Measurements from ENCODE around the gene MAMLD1.
A peak's percentile ranks its signal among the peaks of the same experiment; 100 is the strongest.

The MAMLD1 gene

GRCh38 chrX:150459196-150459595 is 96.1 kb downstream of the MAMLD1 start:
- DNase-seq (ENCODE audit: low read depth in 2 of 2) = no peak

GRCh38 chrX:150460063-150460462 is 96.9 kb downstream of the MAMLD1 start:
- DNase-seq (ENCODE audit: low read depth in 2 of 2) = no peak

- no peak for DNase-seq (ENCODE audit: low read depth in 2 of 2)
Observed at GRCh38 chrX:150460781-150461180, 97.7 kb downstream of the MAMLD1 start.

DNA sequence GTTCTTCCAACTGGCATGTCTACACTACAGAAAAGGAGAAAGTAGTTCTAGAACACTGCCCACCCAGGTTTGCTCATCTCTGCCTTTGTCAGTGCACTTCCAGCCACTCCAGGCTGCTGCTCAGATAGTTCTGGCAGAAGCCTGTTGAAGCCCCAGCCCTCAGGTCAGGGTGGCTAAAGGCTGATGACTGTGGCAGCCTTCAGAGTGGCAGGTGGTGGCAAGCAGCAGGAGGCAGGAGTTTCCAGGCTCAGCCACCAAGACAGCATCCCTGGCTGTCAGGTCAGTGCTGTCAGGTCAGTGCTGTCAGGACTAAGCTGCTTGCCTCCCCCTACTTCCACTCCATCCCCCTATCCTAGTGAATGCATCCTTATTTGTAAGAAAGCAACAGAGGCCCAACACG is 100.4 kb downstream of the MAMLD1 start:
- DNase-seq (ENCODE audit: low read depth in 2 of 2) = no peak

GRCh38 chrX:150464001-150464400 is 100.9 kb downstream of the MAMLD1 start:
- DNase-seq (ENCODE audit: low read depth in 2 of 2) = no peak

DNA sequence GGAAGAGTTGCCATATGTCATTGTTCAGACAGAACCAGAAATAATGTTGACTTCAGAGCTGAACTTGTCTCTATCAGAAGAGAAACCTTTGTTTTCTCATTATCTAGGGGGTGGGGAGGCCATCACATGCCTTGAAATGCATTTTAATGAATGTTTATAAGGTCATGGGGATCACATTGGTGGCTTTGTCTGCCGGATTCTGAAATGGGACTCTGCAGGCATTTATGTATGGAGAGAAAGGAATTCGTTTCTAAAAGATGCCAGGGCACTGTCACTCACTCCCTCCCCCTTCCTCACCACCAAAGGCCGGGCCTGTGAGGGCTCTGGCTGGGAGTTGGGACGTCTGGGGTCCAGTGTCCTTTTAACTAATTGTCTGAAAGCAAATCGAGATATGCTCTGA is 102.2 kb downstream of the MAMLD1 start:
- DNase-seq (ENCODE audit: low read depth in 2 of 2) = no peak

GRCh38 chrX:150465881-150466775 is 103.0 kb downstream of the MAMLD1 start:
- DNase-seq (ENCODE audit: low read depth in 2 of 2) = no peak

DNA sequence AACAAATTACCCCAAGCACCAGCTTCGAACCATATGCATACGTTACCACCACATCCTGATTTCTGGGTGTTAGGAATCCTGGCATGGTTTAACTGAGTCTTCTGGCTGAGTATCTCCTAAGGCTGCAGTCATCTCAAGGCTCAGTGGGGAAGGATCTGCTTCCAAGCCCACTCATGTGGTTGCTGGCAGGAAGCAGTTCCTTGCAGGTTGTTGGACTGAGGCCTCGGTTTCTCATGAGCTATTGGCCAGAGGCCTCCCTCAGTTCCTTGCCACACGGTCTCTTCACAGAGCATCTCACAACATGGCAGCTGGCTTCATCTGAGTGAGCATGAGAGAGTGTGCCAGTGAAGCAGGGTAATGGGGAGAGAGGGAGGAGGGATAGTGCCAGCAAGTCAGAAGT is 109.2 kb downstream of the MAMLD1 start:
- DNase-seq (ENCODE audit: low read depth in 2 of 2) = no peak

DNA sequence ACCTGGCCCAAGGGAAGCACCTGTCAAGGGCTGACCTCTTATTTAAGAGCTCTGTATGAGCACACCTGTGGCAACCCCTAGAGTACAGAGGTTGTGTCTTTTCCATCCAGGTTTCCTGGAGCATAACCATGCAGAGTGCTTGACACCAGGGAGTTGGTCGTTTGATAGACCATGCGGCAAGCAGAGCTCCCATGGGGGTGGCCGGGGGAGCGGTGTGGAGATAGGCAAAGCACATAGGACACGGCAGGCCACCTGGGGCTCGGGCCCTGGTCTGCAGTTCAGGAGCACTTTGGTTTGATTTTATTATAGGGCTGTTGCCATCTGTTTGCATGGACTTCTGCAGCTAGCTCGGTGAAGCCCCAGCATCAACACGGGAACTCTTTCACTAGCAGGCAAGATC is 110.3 kb downstream of the MAMLD1 start:
- no peak for DNase-seq (ENCODE audit: low read depth in 2 of 2)

DNA sequence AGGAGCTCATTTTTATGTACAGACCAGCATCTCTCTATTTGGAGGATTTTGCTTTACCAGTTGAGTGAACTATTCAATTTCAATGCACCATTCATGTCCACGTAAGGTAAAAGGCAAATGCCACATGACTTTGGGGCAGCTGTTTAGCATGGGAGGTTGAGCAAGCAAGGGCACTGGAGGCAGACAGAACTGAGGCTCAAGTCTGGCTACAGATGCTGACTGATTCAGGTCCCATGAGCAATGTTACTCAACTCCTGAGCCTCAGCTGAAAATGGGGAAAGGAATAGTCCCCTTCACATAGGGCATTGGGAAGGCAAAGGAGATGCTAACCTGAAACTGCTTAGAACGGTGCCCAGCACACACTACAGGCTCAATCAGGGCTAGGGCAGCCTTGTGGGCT is 112.3 kb downstream of the MAMLD1 start:
- no peak for DNase-seq (ENCODE audit: low read depth in 2 of 2)

DNA sequence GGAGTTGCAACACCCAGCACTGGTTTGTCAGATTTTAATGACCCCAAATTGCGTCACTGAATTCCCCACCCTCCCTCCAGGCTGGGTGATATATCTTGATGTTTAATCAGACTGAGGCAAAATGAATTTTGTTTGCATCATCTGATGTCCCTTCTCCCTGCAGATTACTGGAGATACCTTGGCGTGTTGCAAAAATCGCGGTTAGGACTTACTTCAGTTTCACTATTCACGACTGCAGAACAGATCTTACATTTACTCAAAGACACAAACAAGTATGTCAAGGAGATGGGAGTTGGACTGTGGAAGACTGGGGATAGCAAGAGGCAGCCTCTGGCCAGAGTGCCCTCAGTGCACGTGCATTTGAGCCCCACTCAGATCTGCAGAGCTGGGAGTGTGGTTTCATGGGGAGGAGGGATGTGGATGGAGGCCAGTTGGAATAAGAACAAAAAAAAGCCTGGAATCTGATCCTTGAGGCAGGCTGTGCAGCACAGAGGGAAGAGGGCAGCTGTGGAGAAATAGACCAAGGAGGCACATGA is 113.1 kb downstream of the MAMLD1 start:
- DNase-seq (ENCODE audit: low read depth in 2 of 2) = no peak

DNA sequence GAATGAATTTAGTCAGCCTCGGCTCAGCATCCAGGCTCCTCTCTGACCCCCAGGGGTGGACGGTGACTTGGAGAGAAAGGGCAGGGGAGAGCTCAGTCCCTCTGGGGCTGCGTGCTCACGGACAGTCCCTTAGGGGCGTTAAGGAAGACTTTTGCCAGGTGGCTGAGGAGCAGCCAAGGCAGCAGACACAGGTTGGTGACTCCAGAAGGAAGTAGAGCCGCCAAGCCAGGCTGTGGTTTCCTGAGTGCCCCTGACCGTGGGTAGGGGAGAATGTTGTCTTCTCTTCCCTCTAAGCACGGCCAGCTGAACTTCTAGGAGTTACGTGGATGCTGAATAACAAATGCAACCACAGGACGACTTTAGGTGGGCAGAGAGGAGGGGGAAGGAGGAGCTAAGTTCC is 114.3 kb downstream of the MAMLD1 start:
- DNase-seq (ENCODE audit: low read depth in 2 of 2) = no peak

- DNase-seq (ENCODE audit: low read depth in 2 of 2) = no peak
Observed at GRCh38 chrX:150478496-150479492, 115.7 kb downstream of the MAMLD1 start.

DNA sequence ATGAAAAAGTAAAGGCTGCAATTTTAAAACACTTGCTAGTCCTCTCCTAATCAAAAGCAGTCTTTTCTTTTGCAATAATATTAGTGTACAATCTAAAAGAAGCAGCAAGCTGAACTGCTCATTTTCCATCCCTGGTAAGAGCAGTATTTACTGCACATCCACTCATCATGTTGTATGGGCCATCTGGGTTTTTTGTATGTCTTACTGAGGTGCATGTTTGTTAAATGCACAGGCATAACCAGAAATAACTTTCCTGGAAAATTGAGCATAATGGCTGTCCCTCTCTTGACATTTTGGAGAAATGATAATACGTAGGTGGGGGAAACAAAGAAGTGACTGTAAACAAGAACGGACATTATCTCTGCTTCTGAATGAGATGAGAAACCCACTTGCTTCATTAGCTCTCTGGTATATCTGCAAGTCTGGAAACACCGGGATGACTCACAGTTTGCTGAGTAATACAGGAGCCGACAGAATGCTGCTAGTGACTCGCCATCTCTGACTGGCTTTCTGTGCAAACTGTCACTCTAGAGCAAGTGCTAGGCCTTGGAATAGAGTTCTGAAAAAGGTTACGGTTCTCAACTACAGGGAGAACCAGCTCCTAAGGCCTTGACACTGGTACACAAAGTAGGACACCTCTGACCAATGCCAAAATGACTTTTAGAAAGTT is 119.6 kb downstream of the MAMLD1 start:
- DNase-seq (ENCODE audit: low read depth in 2 of 2) = peak; percentile 31 to 44

DNA sequence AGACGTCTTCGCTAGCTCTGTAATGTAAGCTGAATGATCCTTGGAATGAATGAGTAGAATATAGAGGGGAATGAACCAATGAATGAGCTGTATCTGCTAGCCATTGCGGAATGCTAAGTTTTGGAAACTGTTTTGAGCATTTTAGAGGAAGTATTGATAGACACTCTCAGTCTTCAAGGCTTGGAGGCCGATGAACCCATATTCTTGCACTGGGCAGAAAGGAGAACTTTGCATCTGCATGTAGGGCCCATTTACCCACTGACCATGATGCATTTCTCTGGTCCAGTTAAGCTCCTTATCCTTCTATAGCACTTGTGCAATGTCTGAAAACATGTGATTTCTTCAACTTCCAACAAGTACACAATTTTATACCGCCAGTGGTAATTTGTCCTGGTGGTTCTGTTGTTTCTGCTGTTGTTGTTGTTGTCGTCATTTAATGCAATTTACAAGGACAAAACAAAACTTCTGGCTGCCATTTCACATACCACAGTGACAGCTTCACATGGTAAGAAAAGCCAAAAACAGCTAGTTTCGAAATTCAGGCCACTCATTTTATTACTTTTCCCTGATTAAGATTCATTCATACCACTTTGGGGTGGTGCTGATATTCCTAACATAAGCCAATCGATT is 120.4 kb downstream of the MAMLD1 start:
- no peak for DNase-seq (ENCODE audit: low read depth in 2 of 2)

DNA sequence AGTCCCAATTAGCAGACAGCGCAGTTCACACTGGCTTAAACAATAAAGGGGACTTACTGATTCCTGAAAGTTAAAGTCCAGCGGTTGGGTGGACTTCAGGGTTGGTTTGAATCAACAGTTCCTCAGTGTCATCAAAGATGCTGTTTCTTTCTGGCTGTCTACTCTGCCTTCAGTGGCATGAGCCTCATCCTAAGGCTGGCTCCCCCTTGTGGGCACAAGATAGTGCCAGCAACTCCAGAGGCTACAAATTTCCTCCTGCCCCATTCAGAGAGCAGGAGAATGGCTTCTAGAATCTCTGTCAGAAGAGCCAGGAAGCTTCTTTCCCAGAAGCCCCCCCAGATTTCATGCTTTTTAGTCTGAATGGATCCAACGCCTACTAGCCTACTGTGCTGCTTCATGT is 122.9 kb downstream of the MAMLD1 start:
- DNase-seq (ENCODE audit: low read depth in 2 of 2) = peak; percentile 19 to 36

- DNase-seq (ENCODE audit: low read depth in 2 of 2) = no peak
Observed at GRCh38 chrX:150487369-150488094, 124.4 kb downstream of the MAMLD1 start.

DNA sequence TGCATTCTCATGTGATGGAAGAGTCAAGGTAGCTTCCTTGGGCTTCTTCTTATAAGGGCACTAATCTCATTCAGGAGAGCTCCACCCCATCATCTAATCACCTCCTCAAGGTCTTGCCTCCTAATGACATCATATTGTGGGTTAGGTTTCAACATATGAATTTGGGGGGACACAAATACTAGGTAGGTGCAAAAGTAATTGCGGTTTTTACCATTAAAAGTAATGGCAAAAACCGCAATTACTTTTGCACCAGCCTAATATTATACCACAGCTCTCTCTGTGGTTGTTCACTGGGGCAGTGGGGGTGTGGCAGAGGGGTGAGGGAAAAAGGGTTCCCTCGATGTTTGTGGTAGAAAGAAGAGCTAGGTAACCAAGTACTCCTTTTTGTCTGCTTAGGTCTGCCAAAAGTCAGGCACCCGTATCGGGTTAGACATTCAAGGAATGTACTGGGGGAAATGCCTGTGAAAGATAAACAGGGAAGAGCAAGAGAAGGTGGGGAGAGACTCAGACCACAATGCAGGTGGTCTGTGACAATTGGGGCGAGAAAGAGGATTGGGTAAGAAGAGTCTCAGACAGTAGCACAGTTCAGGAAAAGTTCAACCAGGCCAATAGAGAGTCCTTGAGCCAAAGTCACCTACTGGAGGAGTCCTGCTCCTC is 126.4 kb downstream of the MAMLD1 start:
- no peak for DNase-seq (ENCODE audit: low read depth in 2 of 2)

DNA sequence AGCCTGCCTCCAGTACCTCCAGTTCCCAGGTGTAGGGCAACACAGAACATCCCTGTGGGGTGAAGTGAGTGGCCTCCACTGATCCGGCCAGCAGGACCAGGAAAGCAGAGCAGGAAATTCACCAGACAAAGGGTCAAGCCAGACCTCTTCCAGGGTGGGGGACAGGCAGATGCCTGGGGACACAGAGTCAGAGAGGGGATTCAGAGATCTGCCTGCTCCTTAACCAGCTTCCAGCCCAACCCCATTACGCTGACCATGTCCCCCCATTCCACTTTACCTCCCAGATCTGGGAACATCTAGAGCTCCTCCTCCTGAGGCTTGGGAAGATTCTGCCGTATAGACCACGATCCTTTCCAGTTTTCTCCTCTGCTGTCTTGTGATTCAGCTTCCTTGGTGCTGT is 132.4 kb downstream of the MAMLD1 start:
- DNase-seq (ENCODE audit: low read depth in 2 of 2) = no peak

DNA sequence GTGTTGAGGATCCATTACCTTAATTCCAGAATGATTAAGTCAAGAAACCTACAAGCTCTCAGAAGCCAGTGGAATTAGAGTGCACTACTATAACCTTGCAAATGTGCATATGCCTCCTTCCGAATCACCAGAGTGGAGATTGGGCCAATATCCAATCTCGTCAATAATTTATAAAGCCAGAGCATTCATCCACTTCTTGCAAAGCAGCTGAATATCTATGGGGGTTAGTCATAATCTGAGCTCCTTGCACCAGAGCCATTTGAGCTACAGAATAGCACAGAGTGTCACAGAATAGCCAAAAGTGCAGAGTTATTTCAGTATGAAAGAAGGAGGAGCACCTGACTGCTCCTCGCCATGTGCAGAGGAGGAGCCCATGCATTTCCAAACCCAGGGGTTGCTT is 136.1 kb downstream of the MAMLD1 start:
- no peak for DNase-seq (ENCODE audit: low read depth in 2 of 2)
